Stimulated activated naive CD8-positive, alpha-beta T cell treated with anti-CD3 and anti-CD28 coated beads, Interleukin-15, Interleukin-2, amounts not matched to agents 100 U/mL and 50 U/mL, for 24 hours (primary cell): ENCODE results near the gene ZFYVE21.
A peak's percentile ranks its signal among the peaks of the same experiment; 100 is the strongest.
"Not testable (repeated sequence)": the region's sequence is repeated elsewhere in the genome, so short reads cannot be mapped to it uniquely, and the experiment has no call there.

Source experiments
- ATAC-seq: fragments of 150-1000 bp; cut with Tn5 transposase; one replicate; pipeline ENCODE4 v1.10.0; 2021
- DNase-seq: peaks from one replicate; pipeline ENCODE4 v3.0.0; 2021

ZFYVE21 gene

DNA sequence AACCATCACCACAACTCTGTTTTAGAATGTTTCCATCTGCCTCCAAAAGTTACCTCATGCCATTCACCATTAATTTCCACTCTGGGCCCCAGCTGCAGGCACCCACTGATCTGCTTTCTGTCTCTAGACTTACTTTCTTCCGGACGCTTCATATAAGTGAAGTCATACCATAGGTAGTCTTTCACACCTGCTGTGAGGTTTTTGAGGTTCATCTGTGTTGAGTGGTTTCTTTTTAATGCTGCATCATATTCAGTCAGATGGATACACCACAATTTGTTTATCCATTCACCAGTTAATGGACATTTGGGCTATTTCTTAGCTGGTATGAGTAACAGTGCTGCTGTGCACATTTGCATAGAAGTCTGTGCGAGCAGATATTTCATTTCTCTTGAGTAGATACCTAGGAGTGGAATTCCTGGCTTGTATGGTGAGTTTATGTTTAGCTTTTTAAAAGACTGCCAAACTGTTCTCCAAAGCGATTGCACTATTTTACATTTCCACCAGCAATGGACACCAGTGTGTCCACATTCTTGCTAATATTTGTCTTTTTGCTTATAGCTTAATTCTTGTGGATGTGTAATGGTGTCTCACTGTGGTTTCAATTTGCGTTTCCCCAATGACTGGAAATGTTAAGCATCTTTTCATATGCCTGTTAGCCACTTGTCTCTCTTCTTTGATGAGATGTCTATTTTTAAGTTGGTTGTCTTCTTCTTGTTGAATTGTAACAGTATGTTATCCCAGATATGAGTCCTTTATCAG, 48.3 kb downstream of the ZFYVE21 start:
- ATAC-seq = peak; percentile 65

DNA sequence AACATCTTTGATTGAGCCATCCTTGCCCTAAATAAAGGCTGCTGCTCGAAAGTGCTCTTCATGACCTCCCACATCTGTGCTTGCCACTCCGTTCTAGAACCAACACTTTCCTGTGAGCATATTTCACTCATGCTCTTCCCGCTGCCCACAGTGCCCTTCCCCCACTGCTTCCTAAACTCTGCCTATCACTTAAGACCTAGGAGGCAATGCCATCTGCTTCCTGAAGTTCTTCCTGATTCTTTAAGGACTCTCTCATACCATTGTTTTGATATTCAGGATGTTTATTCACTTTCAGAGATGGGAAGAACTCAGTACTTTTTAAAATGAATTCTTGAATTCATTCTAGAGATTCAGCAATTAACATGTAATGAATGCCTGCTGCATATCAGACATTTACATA, 49.9 kb downstream of the ZFYVE21 start:
- ATAC-seq = no peak
- DNase-seq = no peak

More for the DNA sequence above, 48.3 kb downstream of the ZFYVE21 start:
- DNase-seq = no peak

DNA sequence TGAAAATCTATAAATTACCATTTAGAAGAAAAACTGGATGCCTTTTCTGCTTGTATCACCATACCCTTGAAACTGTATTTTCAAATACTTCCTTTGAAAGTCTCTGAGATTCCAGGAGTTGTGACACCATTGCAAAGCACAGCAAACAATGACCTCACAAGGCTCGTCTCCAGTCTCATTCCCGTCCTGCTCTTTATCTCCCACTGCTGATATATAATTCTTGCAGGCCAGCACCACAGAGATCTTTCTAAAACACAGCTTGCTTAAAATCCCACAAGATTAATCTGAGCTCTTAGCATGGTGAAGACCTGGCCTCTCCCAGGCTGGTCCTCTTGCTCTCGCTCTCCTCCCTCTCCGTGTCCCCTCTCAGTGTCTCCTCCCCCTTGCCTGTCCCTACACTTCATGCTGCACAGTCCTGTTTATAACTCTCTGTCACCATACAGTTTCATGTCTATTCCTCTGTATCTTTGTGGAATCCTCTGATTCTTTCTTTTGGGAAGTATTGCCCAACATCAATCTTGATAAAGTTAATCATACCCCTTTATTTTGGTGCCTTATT, 51.8 kb downstream of the ZFYVE21 start:
- ATAC-seq (no peak), DNase-seq (no peak)

DNA sequence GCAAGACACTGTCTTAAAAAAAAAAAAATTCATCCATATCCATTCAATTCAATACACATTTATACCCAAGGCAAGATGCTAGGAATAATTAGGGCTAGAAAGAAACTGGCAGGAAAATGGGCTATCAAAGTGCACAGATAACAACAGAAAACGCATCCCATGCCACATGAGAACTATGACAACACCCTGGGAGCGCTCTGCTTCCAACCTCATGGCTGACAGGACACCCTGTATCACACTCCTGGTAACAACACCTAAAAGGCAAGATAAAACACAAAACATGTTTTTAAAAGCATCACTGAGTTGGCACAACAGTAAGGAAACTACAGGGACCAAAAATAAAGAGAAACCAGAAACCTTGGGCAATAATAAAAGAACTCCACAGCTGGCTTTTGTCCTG, 54.9 kb downstream of the ZFYVE21 start:
- DNase-seq = no peak
- ATAC-seq = no peak

DNA sequence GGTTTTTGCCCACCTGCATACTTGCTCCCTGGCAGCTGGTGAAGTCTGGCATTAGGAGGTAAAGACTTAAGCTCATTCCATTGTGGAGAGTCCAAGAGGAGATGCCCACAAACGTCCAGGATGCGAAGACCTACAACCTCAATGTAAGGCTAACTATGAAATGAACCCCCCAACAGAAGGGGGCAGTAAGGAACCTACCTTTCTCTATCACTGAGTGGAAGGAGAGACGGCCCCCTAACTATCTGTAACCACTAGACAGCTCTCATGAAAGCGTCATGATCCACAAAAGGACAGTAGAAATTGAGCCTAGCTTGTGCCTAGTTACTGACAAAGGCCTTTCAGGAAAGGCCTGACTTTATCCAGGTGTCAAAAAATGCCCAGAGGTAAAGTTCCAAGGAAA, 55.3 kb downstream of the ZFYVE21 start:
- DNase-seq = no peak
- no peak for ATAC-seq

DNA sequence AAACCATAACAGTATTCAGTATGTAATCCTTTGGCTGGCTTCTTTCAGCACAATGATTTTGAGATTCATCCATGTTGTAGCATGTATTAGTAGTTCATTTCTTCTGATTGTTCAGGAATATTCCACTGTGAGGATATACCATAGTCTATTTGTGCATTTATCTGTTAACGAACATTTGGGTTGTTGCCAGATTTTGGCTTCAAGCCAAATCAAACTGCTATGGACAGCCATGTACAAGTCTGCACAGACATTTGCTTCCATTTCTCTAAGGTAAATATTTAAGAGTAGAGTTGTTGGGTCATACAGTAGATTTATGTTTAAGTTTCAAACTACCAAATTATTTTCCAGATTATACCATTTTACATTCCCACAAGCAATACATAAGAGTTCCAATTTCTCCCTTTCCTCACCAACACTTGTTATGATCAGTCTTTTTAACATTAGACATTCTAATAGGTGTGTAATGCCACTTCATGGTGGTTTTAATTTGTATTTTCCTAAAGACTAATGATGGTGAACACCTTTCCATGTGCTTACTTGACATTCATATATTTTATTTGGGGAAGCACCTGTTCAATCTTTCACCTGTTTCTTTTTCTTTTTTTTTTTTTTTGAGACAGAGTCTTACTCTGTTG, 56.6 kb downstream of the ZFYVE21 start:
- DNase-seq = no peak
- ATAC-seq = no peak

DNA sequence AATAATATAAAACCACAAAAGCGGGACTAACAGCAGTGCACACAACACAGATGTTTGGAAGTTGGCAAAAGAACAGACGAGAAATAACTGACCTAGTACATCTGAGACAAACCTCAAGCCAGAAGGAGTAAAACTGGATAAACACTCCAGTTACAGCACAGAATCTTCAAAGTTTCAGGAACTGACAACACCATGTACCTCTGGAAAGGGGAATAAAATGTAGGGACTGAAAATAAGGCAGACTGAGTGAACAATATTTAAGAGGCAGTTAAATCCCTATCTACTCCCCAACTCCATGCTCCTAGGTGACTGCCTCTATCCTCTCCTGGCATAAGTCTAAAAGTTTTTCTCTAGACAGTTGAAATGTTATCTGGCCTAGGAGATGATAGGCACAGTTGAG, 57.9 kb downstream of the ZFYVE21 start:
- DNase-seq (no peak), ATAC-seq (no peak)

DNA sequence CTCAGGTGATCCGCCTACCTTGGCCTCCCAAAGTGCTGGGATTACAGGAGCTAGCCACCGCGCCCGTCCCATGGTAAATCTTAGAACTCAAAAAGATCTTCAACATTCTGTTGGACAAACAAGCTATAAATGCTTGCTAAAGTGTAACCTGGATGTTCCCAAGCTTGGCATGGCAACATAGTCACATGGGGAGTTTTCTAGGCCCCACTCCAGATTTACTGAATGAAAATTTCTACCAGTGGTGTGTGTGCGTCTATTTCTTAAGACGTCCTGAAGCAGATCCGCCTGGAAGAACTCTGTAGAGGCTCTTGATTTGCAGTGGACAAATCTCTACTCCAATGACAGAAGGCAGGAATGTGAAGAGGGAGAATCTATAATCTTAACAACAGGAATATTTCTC, 59.9 kb downstream of the ZFYVE21 start:
- DNase-seq (no peak), ATAC-seq (no peak)

DNA sequence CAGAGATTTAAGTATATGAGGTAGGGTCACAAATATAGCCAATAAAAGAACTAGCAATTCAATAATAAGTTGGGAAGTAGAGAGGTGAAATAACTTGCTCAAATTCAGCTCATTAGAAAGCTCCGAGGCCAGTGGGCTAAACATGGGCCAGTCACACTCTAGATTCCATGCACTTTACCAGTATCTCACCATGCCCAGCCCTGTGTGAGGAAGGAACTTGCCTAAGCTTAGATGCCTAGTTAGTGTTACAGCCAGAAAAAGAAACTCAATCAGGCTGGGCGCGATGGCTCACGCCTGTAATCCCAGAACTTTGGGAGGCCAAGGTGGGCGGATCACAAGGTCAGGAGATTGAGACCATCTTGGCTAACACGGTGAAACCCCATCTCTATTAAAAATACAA, 60.7 kb downstream of the ZFYVE21 start:
- not testable (repeated sequence) for DNase-seq

DNA sequence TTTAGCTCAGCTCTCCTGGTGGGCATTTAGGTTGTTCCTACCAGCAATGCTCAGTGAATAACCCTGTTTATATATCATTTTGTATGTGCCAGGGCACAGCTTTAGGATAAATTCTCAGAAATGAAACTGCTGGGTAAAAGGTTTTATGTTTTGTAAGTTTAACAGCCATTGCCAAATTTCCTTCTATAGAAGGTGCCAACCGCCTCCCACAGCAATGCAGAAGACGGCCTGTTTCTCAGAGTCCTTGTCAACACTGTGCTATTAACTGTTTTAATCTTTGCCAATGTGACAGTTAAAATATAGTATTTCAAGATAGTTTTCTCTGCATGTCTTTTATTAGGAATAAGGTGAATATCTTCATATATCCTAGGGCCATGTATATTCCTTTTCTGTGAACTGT, 66.8 kb downstream of the ZFYVE21 start:
- ATAC-seq = no peak
- no peak for DNase-seq

More for the DNA sequence above, 60.7 kb downstream of the ZFYVE21 start:
- not testable (repeated sequence) for ATAC-seq
